Lower leg skin (tissue), 4 donors: ENCODE data around the gene VSTM4. TPM values are rescaled to one million over a fixed set of nuclear protein-coding genes. Genes with fewer than 3 reads are reported as not detected.

ENCODE experiments used
- DNase-seq, 2 donors: peaks; one replicate each; pipeline ENCODE4 v3.0.0-alpha.2; 2019; ENCODE audit warnings: low spot score in 2 of 2
- H3K4me3 ChIP-seq: fragments of 200-600 bp; sonication (generic); 2 replicates; pipeline ENCODE4 v1.5.1; 2017; ENCODE audit warnings: mild to moderate bottlenecking, low read depth; ENCODE audit not compliant: poor library complexity, severe bottlenecking
- POLR2A ChIP-seq, 2 donors: fragments of 450-650 bp; IDR thresholded peaks; one replicate each; pipeline ENCODE4 v1.6.1; 2016 to 2017; ENCODE audit warnings: antibody characterized with exemption in 2 of 2, mild to moderate bottlenecking in 1 of 2, moderate library complexity in 1 of 2
- WGBS, 2 donors: methylation state at CpG; one replicate each; pipeline ENCODE4 v1.1.5; 2018; 5-methylcytosine and 5-hydroxymethylcytosine counted together
- intact Hi-C: fragments of 100-400 bp; cut with DNase I; formaldehyde crosslinking; loops from one replicate; pipeline ENCODE4 v1.15.0; 2023; ENCODE audit warnings: low total_unique reads
- total RNA-seq, 4 donors: library from RNA; depleted of rRNA; stranded (reverse); fragments of >200 nt; gene quantifications; one replicate each; pipeline ENCODE4 v1.1.0, GENCODE V29; 2016
- TF ChIP-seq, protein P1 (sequence below), 3 donors: fragments of 450-650 bp; IDR thresholded peaks; one replicate each; pipeline ENCODE4 v1.5.1; 2016; ENCODE audit warnings: antibody characterized with exemption in 3 of 3, mild to moderate bottlenecking in 3 of 3, moderate library complexity in 2 of 3

Gene VSTM4
- total RNA-seq, 4 donors from 2014 or later: 1.1 to 5.0 (median 3.3) TPM

DNA sequence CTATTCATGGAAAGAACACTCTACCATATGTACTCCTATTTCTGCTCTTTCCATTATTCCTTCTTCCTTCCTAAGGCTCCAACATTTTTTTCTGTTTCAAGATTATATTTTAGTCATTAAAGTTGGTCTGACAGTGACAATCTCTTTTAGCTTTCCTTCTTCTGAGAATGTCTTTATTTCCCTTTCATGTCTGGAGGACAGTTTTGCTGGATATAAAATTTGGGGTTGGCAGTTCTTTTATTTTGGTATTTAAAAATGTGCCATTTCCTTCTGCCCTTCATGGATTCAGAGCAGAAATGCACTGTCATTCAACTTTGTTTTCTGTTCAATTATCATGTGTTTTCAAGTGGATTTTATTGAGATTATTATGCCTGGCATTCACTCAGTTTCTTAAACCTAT lies 53.1 kb downstream of the VSTM4 start:
- no peak for DNase-seq
- TF ChIP-seq POLR2A (IDR thresholded peaks at IDR 0.05): no peak
- TF ChIP-seq, protein P1, sequence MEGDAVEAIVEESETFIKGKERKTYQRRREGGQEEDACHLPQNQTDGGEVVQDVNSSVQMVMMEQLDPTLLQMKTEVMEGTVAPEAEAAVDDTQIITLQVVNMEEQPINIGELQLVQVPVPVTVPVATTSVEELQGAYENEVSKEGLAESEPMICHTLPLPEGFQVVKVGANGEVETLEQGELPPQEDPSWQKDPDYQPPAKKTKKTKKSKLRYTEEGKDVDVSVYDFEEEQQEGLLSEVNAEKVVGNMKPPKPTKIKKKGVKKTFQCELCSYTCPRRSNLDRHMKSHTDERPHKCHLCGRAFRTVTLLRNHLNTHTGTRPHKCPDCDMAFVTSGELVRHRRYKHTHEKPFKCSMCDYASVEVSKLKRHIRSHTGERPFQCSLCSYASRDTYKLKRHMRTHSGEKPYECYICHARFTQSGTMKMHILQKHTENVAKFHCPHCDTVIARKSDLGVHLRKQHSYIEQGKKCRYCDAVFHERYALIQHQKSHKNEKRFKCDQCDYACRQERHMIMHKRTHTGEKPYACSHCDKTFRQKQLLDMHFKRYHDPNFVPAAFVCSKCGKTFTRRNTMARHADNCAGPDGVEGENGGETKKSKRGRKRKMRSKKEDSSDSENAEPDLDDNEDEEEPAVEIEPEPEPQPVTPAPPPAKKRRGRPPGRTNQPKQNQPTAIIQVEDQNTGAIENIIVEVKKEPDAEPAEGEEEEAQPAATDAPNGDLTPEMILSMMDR (IDR thresholded peaks at IDR 0.05): no peak
- no peak overlapping the region for H3K4me3 ChIP-seq
- intact Hi-C loops: no loop called here

GRCh38 chr10:49061667-49062066 lies 53.7 kb downstream of the VSTM4 start:
- TF ChIP-seq, protein P1 (IDR thresholded peaks at IDR 0.05): no peak
- TF ChIP-seq POLR2A (IDR thresholded peaks at IDR 0.05): no peak
- WGBS, 2 donors: 100% methylated on average over 1 of the region's 1 CpG
- H3K4me3 ChIP-seq: no peak overlapping the region
- no peak for DNase-seq
- intact Hi-C loops: no loop called here

GRCh38 chr10:49058463-49059255 lies 56.7 kb downstream of the VSTM4 start:
- TF ChIP-seq, protein P1 (IDR thresholded peaks at IDR 0.05): no peak
- no peak for TF ChIP-seq POLR2A (IDR thresholded peaks at IDR 0.05)
- intact Hi-C loops: no loop called here
- 62 to 70% methylated on average over 7 of the region's 7 CpGs for WGBS, 2 donors
- no peak for DNase-seq
- no peak overlapping the region for H3K4me3 ChIP-seq

DNA sequence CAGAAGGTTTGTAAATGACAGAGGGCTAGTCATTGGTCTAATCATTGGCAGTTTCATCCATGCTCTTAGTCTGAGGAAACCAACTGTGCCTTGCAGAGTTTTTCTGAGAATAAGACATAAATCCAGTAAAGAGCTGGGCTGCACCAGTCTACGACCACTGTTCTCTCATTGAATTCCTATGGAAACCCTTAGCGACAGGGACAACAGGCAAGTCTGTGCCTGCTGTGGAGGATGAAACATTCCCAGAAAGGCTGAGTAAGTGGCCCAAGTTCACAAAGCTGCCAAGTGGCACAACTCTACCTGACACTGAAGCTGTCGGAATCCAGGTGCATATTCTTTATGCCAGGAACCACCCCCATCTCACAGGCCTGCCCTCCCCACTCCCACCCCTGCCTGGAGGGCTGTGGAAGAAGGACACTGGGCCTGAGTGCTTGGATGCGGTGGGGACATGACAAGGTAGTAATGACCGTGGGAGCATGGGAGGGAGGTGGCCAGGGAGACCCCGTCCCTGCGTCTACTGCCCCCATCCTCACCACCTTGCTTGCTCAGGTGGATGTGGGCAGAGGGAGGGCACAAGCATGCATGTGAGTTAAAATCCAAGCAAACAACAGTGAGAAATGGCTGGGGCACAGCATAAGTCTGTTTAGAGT lies 58.0 kb downstream of the VSTM4 start:
- no peak for DNase-seq
- H3K4me3 ChIP-seq: no peak overlapping the region
- TF ChIP-seq, protein P1 (IDR thresholded peaks at IDR 0.05): no peak
- no peak for TF ChIP-seq POLR2A (IDR thresholded peaks at IDR 0.05)
- 68 to 79% methylated on average over 7 of the region's 7 CpGs for WGBS, 2 donors
- intact Hi-C loops: no loop called here

GRCh38 chr10:49056356-49056755 lies 59.0 kb downstream of the VSTM4 start:
- intact Hi-C loops: no loop called here
- H3K4me3 ChIP-seq: no peak overlapping the region
- DNase-seq: peak in 1 of 2 donors; percentile 69
- no peak for TF ChIP-seq POLR2A (IDR thresholded peaks at IDR 0.05)
- TF ChIP-seq, protein P1 (IDR thresholded peaks at IDR 0.05): no peak
- WGBS, 2 donors: 0 to 36% methylated on average over 1 of the region's 1 CpG
